ENCODE measurements around the gene DNAJC17. TPM values are rescaled to one million over a fixed set of nuclear protein-coding genes. Genes with fewer than 3 reads are reported as not detected.

Gene DNAJC17
- polyA plus RNA-seq, 3 donors = 15.7 to 31.6 (median 21.5) TPM

DNA sequence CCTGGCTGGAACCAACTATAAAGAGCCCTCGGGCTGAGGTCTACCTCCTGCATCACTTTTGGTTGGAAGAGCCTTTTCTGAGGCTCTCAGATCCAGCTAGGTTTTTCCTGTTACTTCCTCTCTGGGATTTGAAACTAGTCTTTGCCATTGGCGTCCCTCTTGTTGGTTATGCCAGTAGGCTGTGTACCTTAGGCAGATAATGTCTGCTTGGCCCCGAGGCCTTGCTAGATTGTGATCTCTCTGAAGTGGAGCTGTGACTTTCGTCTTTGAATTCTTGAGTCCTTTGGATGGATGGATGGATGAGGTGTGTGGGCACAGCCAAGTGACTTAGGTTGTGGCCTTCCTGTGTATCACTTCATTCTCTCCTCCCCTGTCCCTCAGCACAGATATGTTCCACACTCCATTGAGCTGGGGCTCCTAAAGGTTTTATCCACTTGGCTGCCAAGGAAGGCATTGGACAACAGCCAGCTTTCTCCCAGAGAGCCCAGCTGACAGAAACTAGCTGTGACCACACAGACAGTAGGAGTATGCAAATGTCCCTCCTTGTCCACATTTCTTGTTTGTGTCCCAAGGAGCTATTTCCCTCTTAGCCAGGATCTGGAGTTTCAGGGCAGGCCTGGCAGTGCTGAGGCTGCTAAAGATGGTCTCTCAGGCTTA lies 7.9 kb upstream of the DNAJC17 start:
- Mint-ChIP-seq H3K27ac (no peak overlapping the region), H3K36me3 (peaks cover 44 to 45% of the 10 kb centered on the region in 2 donors), H3K27me3 (ENCODE audit: low read depth in 3 of 3) (peaks cover 0 to 1% (median 0%) of the 10 kb centered on the region in 3 donors), H3K4me3 (peak overlapping the region in 1 of 2 donors; percentile 4), H3K4me1 (no peaks in the 10 kb centered on the region), H3K9me3 (no peaks in the 10 kb centered on the region)
- Histone ChIP-seq H3K27ac (ENCODE audit: low read depth in 1 of 2, low read length in 2 of 2) (no peak overlapping the region), H3K9ac (ENCODE audit: insufficient read depth, low read length, poor library complexity, severe bottlenecking) (no peak overlapping the region), H3K36me3 (replicated peaks in 1 of 2; ENCODE audit: control insufficient read depth in 1 of 2, insufficient read depth in 2 of 2, low read length in 2 of 2) (peaks cover 31 to 48% of the 10 kb centered on the region in 2 donors), H2AFZ (ENCODE audit: insufficient read depth, low read depth, low read length, poor library complexity, severe bottlenecking) (no peak overlapping the region), H3K4me2 (replicated peaks; ENCODE audit: extremely low read depth, low read length, poor library complexity, severe bottlenecking) (no peak overlapping the region), H3K27me3 (ENCODE audit: control insufficient read depth in 2 of 2, insufficient read depth in 2 of 2, low read length in 2 of 2) (no peaks in the 10 kb centered on the region), H3K79me2 (ENCODE audit: insufficient read depth, low read length) (no peaks in the 10 kb centered on the region), H3K4me1 (ENCODE audit: control insufficient read depth in 1 of 2, insufficient read depth in 2 of 2, low read length in 2 of 2) (no peaks in the 10 kb centered on the region), H3K9me3 (replicated peaks in 1 of 2; ENCODE audit: control insufficient read depth in 1 of 2, insufficient read depth in 1 of 2, low read length in 2 of 2) (no peaks in the 10 kb centered on the region), H4K20me1 (ENCODE audit: insufficient read depth, low read length) (no peaks in the 10 kb centered on the region), H3K4me3 (replicated peaks in 1 of 3; ENCODE audit: low read depth in 2 of 3, low read length in 3 of 3) (no peak overlapping the region)
- intact Hi-C loops (cut with micrococcal nuclease) = no loop called here
- TF ChIP-seq, protein P1, sequence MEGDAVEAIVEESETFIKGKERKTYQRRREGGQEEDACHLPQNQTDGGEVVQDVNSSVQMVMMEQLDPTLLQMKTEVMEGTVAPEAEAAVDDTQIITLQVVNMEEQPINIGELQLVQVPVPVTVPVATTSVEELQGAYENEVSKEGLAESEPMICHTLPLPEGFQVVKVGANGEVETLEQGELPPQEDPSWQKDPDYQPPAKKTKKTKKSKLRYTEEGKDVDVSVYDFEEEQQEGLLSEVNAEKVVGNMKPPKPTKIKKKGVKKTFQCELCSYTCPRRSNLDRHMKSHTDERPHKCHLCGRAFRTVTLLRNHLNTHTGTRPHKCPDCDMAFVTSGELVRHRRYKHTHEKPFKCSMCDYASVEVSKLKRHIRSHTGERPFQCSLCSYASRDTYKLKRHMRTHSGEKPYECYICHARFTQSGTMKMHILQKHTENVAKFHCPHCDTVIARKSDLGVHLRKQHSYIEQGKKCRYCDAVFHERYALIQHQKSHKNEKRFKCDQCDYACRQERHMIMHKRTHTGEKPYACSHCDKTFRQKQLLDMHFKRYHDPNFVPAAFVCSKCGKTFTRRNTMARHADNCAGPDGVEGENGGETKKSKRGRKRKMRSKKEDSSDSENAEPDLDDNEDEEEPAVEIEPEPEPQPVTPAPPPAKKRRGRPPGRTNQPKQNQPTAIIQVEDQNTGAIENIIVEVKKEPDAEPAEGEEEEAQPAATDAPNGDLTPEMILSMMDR (IDR thresholded peaks at IDR 0.05) = no peak
- 88% methylated on average over 3 of the region's 4 CpGs for WGBS (ENCODE audit: insufficient coverage)
- no peak for DNase-seq

DNA sequence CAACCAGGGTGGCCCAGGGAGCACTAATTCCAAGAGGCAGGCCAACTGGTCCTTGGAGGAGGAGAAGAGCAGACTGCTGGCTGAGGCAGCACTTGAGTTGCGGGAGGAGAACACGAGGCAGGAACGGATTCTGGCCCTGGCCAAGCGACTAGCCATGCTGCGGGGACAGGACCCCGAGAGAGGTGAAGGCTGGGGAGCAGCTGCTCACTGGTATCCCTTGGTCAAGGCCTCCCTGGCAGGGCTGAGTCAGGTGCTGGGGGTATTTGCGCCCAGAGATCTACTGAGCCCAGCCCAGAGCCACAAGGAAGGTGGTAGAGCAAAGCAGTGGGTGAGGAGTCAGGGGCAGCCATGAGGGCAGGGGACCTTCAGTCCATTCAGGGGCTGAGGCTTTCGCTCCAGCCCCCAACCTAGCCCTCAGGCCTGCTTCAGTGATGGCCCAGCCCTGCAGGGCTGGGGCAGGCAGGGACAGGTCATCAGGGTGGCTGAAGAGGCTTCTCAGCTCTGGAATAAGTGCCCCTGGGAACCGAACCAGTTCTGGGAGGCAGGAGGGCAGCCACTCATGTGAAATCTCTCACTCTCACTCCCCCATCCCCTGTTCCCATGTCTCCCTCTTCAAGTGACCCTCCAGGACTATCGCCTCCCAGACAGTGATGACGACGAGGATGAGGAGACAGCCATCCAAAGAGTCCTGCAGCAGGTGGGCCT lies 5.6 kb upstream of the DNAJC17 start:
- Histone ChIP-seq H3K27ac (ENCODE audit: low read depth in 1 of 2, low read length in 2 of 2) (no peak overlapping the region), H2AFZ (ENCODE audit: insufficient read depth, low read depth, low read length, poor library complexity, severe bottlenecking) (no peak overlapping the region), H3K4me1 (ENCODE audit: control insufficient read depth in 1 of 2, insufficient read depth in 2 of 2, low read length in 2 of 2) (peaks cover 5 to 10% of the 10 kb centered on the region in 2 donors), H3K9ac (ENCODE audit: insufficient read depth, low read length, poor library complexity, severe bottlenecking) (no peak overlapping the region), H3K36me3 (replicated peaks in 1 of 2; ENCODE audit: control insufficient read depth in 1 of 2, insufficient read depth in 2 of 2, low read length in 2 of 2) (peaks cover 38 to 58% of the 10 kb centered on the region in 2 donors), H3K4me2 (replicated peaks; ENCODE audit: extremely low read depth, low read length, poor library complexity, severe bottlenecking) (no peak overlapping the region), H3K27me3 (ENCODE audit: control insufficient read depth in 2 of 2, insufficient read depth in 2 of 2, low read length in 2 of 2) (no peaks in the 10 kb centered on the region), H3K79me2 (ENCODE audit: insufficient read depth, low read length) (peaks cover 11% of the 10 kb centered on the region), H4K20me1 (ENCODE audit: insufficient read depth, low read length) (no peaks in the 10 kb centered on the region), H3K9me3 (replicated peaks in 1 of 2; ENCODE audit: control insufficient read depth in 1 of 2, insufficient read depth in 1 of 2, low read length in 2 of 2) (no peaks in the 10 kb centered on the region), H3K4me3 (replicated peaks in 1 of 3; ENCODE audit: low read depth in 2 of 3, low read length in 3 of 3) (no peak overlapping the region)
- Mint-ChIP-seq H3K27me3 (ENCODE audit: low read depth in 3 of 3) (peaks cover 0 to 4% (median 3%) of the 10 kb centered on the region in 3 donors), H3K4me3 (no peak overlapping the region), H3K27ac (peak overlapping the region in 1 of 7 donors; percentile 76), H3K4me1 (peaks cover 14% of the 10 kb centered on the region), H3K9me3 (no peaks in the 10 kb centered on the region), H3K36me3 (peaks cover 47 to 56% of the 10 kb centered on the region in 2 donors)
- TF ChIP-seq, protein P1 (IDR thresholded peaks at IDR 0.05) = no peak
- 99% methylated on average over 11 of the region's 12 CpGs for WGBS (ENCODE audit: insufficient coverage)
- no peak for DNase-seq
- intact Hi-C loops (cut with micrococcal nuclease) = no loop called here

Data from CD14-positive monocyte (primary cell).